GM12891 (cell line): ENCODE data around the gene RTN4RL1.

Experiments used
- POLR2A ChIP-seq: IDR thresholded peaks from 2 replicates; pipeline ENCODE4 v1.6.1; 2011; ENCODE audit warnings: low read depth, low read length, control low read depth
- POLR2AphosphoS5 ChIP-seq: IDR thresholded peaks from 2 replicates; pipeline ENCODE4 v1.6.1; 2011; ENCODE audit warnings: low read depth, low read length, control low read depth
- SPI1 ChIP-seq: IDR thresholded peaks from 2 replicates; pipeline ENCODE4 v1.6.1; 2011; ENCODE audit warnings: low read depth, low read length, control low read depth
- TAF1 ChIP-seq: IDR thresholded peaks from 2 replicates; pipeline ENCODE4 v1.6.1; 2011; ENCODE audit warnings: low read depth, low read length, control low read depth

GRCh38 chr17:2020721-2021120 lies 4.4 kb downstream of the RTN4RL1 start:
- TF ChIP-seq POLR2AphosphoS5, result no peak
- TF ChIP-seq POLR2A, result no peak
- TF ChIP-seq SPI1, result no peak
- TF ChIP-seq TAF1, result no peak
